Measurements from ENCODE around the gene OR7D2. TPM values are rescaled to one million over a fixed set of nuclear protein-coding genes. Genes with fewer than 3 reads are reported as not detected.

The OR7D2 gene
- total RNA-seq, 2 experiments from 2014 or later, result not detected

DNA sequence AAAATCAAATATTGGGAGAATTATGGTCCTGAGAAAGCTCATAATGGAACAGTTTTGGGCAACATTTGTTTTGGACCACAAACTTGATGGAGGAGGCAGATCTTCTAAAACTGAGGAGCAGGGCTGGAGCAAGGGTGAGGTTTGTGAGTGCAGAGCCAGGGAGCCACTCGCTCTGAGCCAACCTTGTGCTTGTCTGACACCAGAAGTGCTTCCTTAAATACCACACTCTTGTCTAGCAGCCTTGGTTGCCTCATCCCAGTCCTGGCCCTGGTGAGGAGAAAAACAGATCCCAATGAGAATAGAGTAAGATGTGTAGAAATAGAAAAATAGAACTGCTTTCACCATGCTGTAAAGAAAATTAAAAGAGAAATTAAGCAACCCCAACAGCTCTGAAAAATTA is 31.9 kb upstream of the OR7D2 start:
- H3K4me1 Mint-ChIP-seq (ENCODE audit: low read depth), result peaks cover 78% of the 10 kb centered on the region
- Histone ChIP-seq H3K36me3 (ENCODE audit: insufficient read depth, low read length) (peaks cover 13% of the 10 kb centered on the region), H3K27ac (ENCODE audit: low read depth in 1 of 2, low read length in 2 of 2) (no peak overlapping the region), H3K27me3 (ENCODE audit: control insufficient read depth in 1 of 2, insufficient read depth in 2 of 2, low read length in 2 of 2) (no peaks in the 10 kb centered on the region), H3K4me1 (ENCODE audit: insufficient read depth, low read length) (peaks cover 25% of the 10 kb centered on the region), H3K4me3 (ENCODE audit: low read length) (no peak overlapping the region), H3K9me3 (ENCODE audit: control insufficient read depth in 1 of 2, insufficient read depth in 1 of 2, low read length in 2 of 2) (peaks cover 13 to 19% of the 10 kb centered on the region in 2 experiments)
- ChIA-PET POLR2A (no interaction called here), CTCF (no interaction called here)
- no peak overlapping the region for H3K27ac Mint-ChIP-seq
- no peak for DNase-seq
- intact Hi-C loops (cut with DNase I, micrococcal nuclease), result loop anchor here (10.0 kb wide), 2 partner anchors 288 to 312 kb away; partner anchors contain the start of genes MBD3L1 (in 1 of the 2), ZNF266 (in 1 of the 2) and ZNF558 (in 1 of the 2)
- no peak overlapping the region for H3K4me3 Mint-ChIP-seq
- peaks cover 17% of the 10 kb centered on the region for H3K9me3 Mint-ChIP-seq
- H3K27me3 Mint-ChIP-seq, result no peaks in the 10 kb centered on the region
- TF ChIP-seq, protein P1, sequence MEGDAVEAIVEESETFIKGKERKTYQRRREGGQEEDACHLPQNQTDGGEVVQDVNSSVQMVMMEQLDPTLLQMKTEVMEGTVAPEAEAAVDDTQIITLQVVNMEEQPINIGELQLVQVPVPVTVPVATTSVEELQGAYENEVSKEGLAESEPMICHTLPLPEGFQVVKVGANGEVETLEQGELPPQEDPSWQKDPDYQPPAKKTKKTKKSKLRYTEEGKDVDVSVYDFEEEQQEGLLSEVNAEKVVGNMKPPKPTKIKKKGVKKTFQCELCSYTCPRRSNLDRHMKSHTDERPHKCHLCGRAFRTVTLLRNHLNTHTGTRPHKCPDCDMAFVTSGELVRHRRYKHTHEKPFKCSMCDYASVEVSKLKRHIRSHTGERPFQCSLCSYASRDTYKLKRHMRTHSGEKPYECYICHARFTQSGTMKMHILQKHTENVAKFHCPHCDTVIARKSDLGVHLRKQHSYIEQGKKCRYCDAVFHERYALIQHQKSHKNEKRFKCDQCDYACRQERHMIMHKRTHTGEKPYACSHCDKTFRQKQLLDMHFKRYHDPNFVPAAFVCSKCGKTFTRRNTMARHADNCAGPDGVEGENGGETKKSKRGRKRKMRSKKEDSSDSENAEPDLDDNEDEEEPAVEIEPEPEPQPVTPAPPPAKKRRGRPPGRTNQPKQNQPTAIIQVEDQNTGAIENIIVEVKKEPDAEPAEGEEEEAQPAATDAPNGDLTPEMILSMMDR (IDR thresholded peaks at IDR 0.05), result no peak
- no peak for ATAC-seq (ENCODE audit: poor library complexity)
- H3K36me3 Mint-ChIP-seq (ENCODE audit: low read depth), result peaks cover 94% of the 10 kb centered on the region

DNA sequence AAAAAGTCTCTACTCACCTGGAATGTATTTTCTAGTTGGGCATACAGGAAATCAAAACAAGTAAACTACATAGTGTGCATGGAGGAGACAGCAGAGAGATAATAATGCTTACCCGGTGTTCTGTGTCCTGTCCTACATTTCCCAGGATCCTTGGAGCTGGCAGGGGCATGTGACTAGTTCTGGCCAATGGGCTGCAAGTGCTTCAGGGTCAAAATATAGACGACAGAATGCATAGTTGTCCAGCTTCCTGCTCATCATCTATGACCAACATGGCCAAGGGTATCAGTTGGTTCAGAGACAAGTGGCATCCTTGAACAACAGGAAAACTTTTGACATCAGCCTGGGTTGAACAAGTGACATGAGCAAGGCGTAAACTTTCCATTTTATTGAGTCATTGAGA is 30.1 kb upstream of the OR7D2 start:
- ATAC-seq (ENCODE audit: poor library complexity), result no peak
- no peak for DNase-seq
- intact Hi-C loops (cut with DNase I, micrococcal nuclease), result loop anchor here (10.0 kb wide), 2 partner anchors 286 to 314 kb away; partner anchors contain the start of genes MBD3L1 (in 1 of the 2), ZNF266 (in 1 of the 2) and ZNF558 (in 1 of the 2)
- no peak overlapping the region for H3K27ac ChIP-seq (ENCODE audit: low read depth in 1 of 2, low read length in 2 of 2)
- no peaks in the 10 kb centered on the region for H3K27me3 Mint-ChIP-seq
- peaks cover 13 to 25% of the 10 kb centered on the region in 2 experiments for H3K9me3 ChIP-seq (ENCODE audit: control insufficient read depth in 1 of 2, insufficient read depth in 1 of 2, low read length in 2 of 2)
- H3K4me1 Mint-ChIP-seq (ENCODE audit: low read depth), result peaks cover 77% of the 10 kb centered on the region
- H3K27ac Mint-ChIP-seq, result no peak overlapping the region
- TF ChIP-seq, protein P1 (IDR thresholded peaks at IDR 0.05), result no peak
- peaks cover 99% of the 10 kb centered on the region for H3K36me3 Mint-ChIP-seq (ENCODE audit: low read depth)
- ChIA-PET CTCF (no interaction called here), POLR2A (no interaction called here)
- no peak overlapping the region for H3K4me3 Mint-ChIP-seq
- H3K27me3 ChIP-seq (ENCODE audit: control insufficient read depth in 1 of 2, insufficient read depth in 2 of 2, low read length in 2 of 2), result no peaks in the 10 kb centered on the region
- peaks cover 22% of the 10 kb centered on the region for H3K36me3 ChIP-seq (ENCODE audit: insufficient read depth, low read length)
- peaks cover 25% of the 10 kb centered on the region for H3K4me1 ChIP-seq (ENCODE audit: insufficient read depth, low read length)
- no peak overlapping the region for H3K4me3 ChIP-seq (ENCODE audit: low read length)
- H3K9me3 Mint-ChIP-seq, result peaks cover 18% of the 10 kb centered on the region

DNA sequence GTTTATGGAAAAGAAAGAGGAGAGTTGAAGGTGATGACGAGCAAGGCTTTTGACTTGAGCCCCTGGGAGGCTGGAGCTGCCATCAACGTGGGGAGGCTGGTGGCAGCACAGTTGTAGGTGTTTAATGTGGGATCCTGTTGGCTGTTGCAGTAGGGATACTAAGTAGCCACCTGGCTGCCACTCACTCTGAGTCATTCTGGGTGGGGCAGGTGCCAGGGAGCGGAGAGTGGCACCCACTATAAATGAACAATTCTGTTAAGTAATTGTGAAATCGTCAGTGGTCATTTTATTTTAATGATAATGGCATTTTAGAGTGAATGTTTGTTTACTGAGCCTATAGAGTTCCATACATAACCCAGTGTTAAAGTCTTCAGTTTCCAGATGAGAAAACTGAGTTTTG is 28.8 kb upstream of the OR7D2 start:
- Histone ChIP-seq H3K4me1 (ENCODE audit: insufficient read depth, low read length) (peaks cover 22% of the 10 kb centered on the region), H3K9me3 (ENCODE audit: control insufficient read depth in 1 of 2, insufficient read depth in 1 of 2, low read length in 2 of 2) (peaks cover 7 to 22% of the 10 kb centered on the region in 2 experiments), H3K36me3 (ENCODE audit: insufficient read depth, low read length) (peaks cover 27% of the 10 kb centered on the region), H3K27ac (ENCODE audit: low read depth in 1 of 2, low read length in 2 of 2) (no peak overlapping the region), H3K27me3 (ENCODE audit: control insufficient read depth in 1 of 2, insufficient read depth in 2 of 2, low read length in 2 of 2) (no peaks in the 10 kb centered on the region), H3K4me3 (ENCODE audit: low read length) (no peak overlapping the region)
- ChIA-PET CTCF (no interaction called here), POLR2A (no interaction called here)
- ATAC-seq (ENCODE audit: poor library complexity) (no peak), DNase-seq (no peak)
- H3K4me1 Mint-ChIP-seq (ENCODE audit: low read depth), result peaks cover 80% of the 10 kb centered on the region
- H3K36me3 Mint-ChIP-seq (ENCODE audit: low read depth), result peaks cover 99% of the 10 kb centered on the region
- TF ChIP-seq, protein P1 (IDR thresholded peaks at IDR 0.05), result no peak
- H3K27ac Mint-ChIP-seq, result no peak overlapping the region
- intact Hi-C loops (cut with DNase I, micrococcal nuclease), result loop anchor here (10.0 kb wide), 2 partner anchors 285 to 315 kb away; partner anchors contain the start of genes MBD3L1 (in 1 of the 2), ZNF266 (in 1 of the 2) and ZNF558 (in 1 of the 2)
- no peak overlapping the region for H3K4me3 Mint-ChIP-seq
- no peaks in the 10 kb centered on the region for H3K27me3 Mint-ChIP-seq
- peaks cover 17% of the 10 kb centered on the region for H3K9me3 Mint-ChIP-seq

Data from CD4-positive, alpha-beta T cell (primary cell).